ENCODE data around the gene DCAF4L1.

The DCAF4L1 gene

DNA sequence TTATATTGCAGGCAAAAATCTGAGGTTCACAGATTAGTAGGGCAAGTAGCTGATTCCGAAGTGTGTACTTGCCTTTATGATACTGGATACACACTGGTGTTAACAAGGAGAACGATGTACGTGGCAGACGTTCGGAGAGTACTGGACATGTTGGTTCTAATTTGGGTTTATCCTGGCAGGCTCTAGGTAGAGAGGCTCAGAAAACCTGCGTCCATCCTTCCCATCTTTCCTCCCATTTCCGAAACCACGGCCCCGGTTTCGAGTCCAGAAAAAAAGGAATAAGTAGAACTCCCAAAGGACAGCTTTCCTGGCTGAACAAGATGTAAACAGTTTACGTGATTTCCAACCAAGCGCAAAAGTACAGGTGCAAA lies 8.4 kb downstream of the DCAF4L1 start:
- in situ Hi-C loops (cut with MboI; ENCODE audit: low sequenced_read_pairs): no loop called here

DNA sequence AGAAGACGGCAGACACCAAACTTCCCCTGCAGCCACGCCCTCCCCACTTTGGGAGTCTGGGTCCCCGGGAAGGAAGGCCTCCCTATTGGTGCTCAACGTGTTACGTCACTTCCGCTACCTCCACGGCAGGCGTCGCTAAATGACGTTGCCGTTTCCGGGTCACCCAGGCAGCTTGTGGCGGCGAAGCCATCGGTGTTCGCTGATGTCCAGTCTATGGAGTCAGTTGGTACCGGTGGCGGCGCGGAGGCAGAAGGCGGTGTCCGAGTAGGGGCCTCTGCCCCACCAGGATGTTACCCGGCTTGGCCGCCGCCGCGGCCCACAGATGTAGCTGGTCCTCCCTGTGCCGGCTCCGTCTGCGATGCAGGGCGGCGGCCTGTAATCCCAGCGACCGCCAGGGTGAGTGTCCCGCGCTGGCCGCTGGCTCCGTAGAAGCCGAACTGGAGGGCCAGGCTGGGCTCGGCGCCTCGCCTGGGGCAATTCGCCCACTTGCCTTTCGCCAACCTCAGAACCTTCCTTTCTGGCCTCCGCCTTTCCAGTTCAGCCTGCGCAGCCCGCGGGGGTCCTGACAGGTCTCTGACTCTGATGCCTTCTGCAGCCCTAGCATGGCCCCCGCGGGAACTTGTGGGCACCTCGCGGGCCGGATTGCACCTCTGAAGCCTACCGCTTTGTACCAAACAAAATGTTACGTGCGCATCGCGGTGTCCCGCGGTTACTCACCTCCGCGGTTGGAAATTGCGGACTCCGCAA lies 9.0 kb downstream of the DCAF4L1 start, which contains the start of gene SLC30A9:
Gene SLC30A9 (plus strand): TSS at position 166 of the 747 bp plus-strand sequence. CDS start 122 bp downstream, at position 288.
- in situ Hi-C loops (cut with MboI; ENCODE audit: low sequenced_read_pairs): no loop called here

DNA sequence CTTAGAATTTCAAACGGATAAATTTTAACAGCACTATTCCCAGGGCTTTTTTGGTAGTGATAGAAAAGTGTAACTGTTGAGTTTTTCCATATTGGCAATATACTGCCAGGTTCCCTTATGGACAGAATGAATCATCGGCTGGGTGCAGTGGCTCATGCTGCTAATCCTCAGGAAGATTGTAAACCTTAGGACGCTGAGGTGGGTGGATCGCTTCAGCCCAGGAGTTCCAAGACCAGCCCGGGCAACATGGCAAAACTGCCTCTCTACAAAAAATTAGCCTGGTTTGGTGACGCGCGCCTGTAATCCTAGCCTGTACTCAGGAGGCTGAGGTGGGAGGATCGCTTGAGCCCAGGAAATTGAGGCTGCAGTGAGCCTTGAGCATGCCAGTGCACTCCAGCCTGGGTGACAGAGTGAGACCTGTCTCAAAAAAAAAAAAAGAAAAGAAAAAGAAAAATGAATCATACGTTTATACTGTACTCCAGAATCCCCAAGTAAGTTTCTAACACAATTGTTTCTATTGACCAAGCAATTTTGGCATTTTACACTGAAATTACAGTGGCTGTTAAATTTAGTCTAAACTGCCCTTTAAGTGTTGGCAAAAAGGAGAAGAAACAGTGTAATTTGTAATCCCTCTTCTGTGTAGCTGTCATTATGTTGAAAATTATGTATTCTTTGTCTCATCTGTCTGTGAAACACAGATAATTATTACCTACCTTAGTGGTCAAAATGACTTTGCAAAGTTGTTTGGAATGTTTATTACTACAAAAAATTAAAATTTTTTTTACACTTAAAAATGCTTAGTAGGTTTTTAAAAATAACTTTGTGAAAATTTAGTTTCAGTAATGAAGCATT lies 10.6 kb downstream of the DCAF4L1 start:
- in situ Hi-C loops (cut with MboI; ENCODE audit: low sequenced_read_pairs): no loop called here

DNA sequence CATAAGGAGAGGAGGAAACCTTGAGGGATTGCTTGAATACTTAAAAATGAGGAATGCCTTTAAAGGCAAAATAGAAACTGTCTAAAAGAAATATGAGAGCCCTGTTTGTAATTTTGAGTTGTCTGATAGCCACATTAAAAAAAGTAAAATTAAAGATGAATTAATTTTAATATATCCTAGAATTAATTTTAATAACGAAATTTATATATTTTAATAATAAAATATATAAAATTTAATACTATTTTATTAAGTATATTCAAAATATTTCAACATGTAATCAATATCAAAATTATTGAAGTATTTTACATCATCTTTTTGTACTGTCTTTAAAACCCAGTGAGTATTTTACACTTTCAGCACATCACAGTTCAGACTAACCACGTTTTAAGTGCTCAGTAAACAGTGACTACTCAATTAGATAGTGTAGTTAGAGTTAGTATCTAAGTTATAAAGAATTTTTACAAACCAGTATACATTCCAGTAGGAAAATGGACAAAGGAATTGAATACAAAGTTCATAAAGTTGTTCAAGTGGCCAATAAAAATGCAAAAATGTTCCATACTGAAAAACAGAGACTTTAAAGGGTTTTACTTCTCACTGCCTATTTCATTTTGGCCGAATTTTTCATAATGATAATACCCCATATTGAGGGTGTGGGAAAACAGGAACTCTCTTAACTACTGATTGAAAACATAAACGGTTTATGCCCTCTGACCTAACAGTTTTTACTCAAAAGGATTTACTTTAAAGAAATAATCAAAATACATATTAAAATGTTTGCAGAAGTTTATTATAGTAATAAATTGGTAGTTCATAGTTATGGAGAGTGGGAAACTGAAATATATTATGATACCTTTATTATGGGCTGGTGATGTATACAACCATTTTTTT lies 11.7 kb downstream of the DCAF4L1 start:
- in situ Hi-C loops (cut with MboI; ENCODE audit: low sequenced_read_pairs): no loop called here

DNA sequence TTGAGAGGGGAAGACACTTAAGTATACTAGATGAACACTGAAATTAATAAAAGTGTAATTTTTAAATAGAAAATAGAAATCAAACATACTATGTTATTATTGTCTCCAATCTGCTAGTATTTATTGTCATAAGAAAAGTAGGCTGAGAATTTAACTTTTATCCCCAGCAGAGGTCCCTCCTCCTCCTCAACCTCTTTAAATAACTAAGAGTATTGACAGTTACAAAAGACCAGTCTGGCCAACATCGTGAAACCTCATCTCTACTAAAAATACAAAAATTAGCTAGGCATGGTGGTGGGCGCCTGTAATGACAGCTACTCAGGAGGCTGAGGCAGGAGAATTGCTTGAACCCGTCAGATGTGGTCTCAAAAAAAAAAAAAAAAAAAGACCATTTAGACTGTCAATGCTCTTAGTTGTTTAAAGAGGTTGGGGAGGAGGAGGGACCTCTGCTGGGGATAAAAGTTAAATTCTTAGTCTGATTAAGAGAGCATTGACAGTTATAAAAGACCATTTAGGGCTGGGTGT lies 13.0 kb downstream of the DCAF4L1 start:
- in situ Hi-C loops (cut with MboI; ENCODE audit: low sequenced_read_pairs): no loop called here

DNA sequence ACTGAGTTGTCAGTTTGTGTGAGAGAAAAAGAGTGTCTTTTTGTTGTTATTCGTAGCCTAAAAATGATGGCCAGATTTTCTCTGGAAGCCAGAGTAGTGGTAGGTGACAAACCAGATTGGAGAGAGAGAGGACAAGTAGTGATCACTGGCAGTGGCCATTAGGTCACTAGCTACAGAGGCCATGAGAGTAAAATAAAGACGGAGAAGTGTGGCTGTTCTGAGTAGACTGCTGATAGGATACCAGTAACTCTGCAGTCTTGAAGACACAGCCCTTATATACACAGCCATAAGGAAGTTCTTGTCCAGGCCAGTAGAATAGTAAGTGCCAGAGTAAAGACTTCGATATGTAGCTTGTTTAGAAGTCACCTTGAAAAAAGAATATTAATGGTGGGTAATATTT lies 16.5 kb downstream of the DCAF4L1 start:
- in situ Hi-C loops (cut with MboI; ENCODE audit: low sequenced_read_pairs): no loop called here

DNA sequence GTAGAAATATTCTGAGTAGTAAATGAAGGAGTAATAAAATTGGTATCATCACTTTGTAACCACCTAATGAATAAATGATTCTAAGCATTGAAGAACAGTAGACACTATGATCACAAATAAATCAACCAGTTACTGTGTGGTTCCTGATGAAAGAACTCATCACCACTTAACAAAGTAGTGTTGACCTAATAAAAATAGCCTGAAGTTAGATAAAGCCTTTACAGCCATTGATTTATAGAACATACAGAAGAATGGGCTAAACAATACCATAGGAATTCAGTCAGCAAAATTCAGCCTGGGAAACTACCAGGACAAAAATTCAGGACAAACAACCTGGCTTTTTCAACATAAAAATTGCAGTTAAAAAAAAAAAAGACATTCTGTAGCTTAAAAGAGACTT lies 17.8 kb downstream of the DCAF4L1 start:
- in situ Hi-C loops (cut with MboI; ENCODE audit: low sequenced_read_pairs): no loop called here

DNA sequence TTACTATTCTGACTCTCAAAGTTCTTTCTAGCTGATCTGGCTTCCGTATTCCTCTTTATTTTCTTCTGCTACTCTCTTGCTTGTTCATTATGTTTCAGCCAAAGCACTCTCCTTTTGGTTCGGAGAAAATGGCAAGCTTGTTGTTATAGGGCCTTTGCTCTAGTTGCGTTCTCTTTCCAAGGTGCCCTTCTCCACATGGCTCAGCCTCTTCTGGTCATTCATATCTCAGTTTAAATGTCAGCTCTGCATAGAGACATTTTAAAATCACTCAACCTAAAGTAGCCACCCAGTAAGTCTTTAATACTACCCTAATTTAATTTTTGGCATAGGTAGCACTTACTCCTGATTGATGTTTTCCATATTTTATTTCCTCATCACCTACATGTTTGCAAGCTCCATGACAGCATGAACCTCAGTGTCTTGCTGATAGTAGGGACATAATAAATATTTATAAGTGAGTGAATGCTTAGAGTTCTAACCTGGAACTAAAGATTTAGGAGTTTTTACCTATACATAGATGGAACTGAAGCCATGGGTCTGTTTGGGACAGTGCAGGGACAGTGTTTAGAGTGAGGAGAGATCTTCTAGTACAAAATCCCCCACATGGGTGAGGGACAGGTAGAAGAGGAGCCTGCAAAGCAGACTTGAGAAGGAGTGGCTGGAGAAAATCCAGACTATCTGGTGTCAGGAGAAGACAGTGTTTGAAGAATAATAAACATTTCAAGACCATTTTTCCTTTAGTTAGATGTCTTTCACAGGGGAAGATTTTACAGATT lies 26.6 kb downstream of the DCAF4L1 start:
- in situ Hi-C loops (cut with MboI; ENCODE audit: low sequenced_read_pairs): no loop called here

DNA sequence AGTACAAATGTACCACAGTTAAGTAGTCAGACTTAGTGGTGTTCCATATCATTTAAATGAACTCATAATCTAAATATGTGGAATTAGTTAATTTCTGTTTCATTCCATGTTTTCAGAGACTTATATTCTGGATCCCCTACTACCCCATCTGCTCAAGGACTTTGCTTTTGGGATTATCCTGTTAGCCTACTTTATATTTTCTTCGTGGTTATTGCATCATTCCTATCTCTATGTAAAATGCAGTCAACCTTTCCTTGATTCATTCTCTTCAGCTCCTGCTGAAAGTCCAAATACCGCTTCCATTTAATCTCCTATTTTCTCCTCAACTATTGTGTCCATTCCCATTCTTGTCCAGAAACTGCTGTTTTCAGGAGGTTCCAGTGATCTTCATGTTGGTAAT lies 33.9 kb downstream of the DCAF4L1 start:
- in situ Hi-C loops (cut with MboI; ENCODE audit: low sequenced_read_pairs): no loop called here

DNA sequence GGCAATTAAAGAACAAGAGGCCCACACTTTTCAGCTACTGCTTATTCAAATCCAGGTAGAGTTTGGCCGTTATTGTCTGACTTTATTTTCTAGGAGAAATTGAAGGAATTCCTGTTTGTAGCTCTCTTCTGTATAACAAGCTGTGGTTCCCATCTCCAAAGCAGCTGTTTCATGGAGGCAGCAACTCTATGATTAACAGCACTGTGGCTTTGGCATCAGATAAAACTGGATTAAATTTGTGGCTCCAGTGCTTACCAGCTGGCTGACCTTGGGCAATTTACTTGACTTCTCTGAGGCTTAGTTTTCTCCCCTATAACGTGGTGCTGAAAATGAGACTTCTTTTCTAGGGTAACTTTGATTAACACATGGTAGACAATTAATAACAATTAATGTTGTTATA lies 36.9 kb downstream of the DCAF4L1 start:
- in situ Hi-C loops (cut with MboI; ENCODE audit: low sequenced_read_pairs): no loop called here
